Tongue (tissue), 2 donors: ENCODE results near the gene METTL1. TPM values are rescaled to one million over a fixed set of nuclear protein-coding genes. Genes with fewer than 3 reads are reported as not detected.
A peak's percentile ranks its signal among the peaks of the same experiment; 100 is the strongest.
"Not testable (repeated sequence)": the region's sequence is repeated elsewhere in the genome, so short reads cannot be mapped to it uniquely, and the experiment has no call there.

ENCODE experiments used
- DNase-seq: peaks from one replicate; pipeline ENCODE4 v3.0.0-alpha.2; 2015
- total RNA-seq: library from RNA; depleted of rRNA; stranded (reverse); fragments of >200 nt; gene quantifications from one replicate; pipeline ENCODE4 v1.2.3, GENCODE V29; 2014

The METTL1 gene
- 6.9 TPM for total RNA-seq

DNA sequence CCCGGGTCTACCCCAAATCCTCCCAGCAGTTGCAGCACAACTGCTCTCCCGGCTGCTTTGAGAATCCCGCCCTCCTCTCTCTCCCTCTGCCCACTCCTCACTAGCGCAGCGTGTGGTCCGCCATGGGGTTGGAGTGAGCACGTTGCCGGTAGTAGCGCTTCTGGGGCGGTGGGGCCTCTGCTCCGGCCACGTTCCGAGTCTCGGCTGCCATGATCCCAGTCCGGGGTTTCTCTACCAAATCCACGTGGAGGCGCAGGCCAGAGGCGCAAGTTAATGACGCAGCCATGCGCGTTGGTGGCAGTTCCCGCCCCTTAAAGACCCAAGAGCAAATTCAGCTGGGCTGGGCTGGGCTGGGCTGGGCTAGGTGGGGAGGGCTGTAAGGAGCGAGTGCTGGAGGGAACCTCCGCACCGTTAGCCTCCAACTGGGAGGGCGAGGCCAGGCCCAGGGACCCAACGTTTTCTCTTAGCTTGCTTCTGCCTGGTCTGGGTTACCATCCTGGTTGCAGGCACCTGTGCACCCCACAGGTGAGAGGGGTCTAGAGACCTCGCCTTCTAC lies at the start of gene METTL1:
METTL1 (minus strand) TSS at position 233 of the 556 bp plus-strand sequence; CDS start at position 211, 22 bp downstream.
- DNase-seq = peak; percentile 99

GRCh38 chr12:57821015-57821414 lies 49.1 kb upstream of the METTL1 start:
- DNase-seq = not testable (repeated sequence)

DNA sequence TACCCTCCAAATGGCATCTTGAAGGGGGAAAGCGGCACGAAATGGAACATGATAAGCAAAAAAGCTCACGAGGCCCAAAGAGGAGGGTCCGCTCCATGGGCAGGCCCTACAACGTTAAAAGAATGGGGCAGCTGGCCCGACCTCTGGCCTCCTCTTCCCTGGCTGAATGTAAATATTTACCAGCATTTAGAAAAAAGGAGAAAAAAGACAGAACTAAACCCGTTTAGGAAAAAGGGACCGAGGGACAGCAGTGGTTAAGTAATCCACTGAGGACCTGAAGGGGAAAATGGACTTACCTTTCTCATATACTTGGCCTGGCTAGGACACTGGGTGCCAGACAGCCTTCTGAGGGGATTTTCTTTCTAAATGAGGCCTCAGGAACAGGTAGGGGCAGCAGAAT lies 48.2 kb upstream of the METTL1 start:
- not testable (repeated sequence) for DNase-seq

GRCh38 chr12:57817990-57818331 lies 46.1 kb upstream of the METTL1 start:
- not testable (repeated sequence) for DNase-seq

- DNase-seq = no peak
Measured at GRCh38 chr12:57817261-57817989, 45.5 kb upstream of the METTL1 start.

- no peak for DNase-seq
Measured at GRCh38 chr12:57816855-57817151, 44.9 kb upstream of the METTL1 start.

- no peak for DNase-seq
Measured at GRCh38 chr12:57816001-57816854, 44.3 kb upstream of the METTL1 start.

DNA sequence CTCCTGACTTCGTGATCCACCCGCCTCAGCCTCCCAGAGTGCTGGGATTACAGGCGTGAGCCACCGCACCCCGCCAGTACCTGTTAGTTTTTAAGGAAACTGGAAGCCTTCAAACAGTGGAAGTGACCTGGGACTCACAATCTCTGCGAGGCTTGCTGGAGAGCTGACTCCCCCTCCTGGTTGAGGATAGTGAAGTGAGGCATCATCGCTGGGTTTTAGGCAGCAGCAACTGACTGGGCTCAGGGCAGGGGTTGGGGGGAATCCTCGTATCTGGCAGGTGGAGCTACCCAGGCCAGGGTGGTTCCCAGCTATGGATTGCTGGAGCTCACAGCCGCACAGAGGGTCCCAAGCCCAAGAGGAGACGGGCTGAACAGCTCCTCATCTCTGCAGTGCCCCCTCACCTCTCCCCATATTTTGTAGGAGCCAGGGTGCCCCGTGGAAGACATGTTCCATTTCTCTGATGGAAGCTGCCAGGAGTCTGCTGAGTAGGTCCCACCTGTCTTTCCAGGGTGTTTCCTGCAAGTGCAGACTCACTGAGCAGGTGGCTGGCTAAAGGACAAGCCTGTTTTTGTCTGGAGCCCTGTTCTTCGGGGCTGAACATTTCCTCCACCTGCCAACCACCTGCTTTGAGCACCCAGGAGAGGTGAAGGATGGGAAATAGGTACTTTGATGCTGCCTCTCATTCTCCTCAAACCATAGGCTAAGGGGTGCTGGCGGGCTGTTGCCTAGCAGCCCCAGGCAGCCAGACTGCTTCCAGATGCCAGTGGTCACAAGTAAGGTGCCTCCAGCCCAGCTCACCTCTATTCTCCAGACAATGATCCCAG lies 43.5 kb upstream of the METTL1 start:
- DNase-seq = no peak

DNA sequence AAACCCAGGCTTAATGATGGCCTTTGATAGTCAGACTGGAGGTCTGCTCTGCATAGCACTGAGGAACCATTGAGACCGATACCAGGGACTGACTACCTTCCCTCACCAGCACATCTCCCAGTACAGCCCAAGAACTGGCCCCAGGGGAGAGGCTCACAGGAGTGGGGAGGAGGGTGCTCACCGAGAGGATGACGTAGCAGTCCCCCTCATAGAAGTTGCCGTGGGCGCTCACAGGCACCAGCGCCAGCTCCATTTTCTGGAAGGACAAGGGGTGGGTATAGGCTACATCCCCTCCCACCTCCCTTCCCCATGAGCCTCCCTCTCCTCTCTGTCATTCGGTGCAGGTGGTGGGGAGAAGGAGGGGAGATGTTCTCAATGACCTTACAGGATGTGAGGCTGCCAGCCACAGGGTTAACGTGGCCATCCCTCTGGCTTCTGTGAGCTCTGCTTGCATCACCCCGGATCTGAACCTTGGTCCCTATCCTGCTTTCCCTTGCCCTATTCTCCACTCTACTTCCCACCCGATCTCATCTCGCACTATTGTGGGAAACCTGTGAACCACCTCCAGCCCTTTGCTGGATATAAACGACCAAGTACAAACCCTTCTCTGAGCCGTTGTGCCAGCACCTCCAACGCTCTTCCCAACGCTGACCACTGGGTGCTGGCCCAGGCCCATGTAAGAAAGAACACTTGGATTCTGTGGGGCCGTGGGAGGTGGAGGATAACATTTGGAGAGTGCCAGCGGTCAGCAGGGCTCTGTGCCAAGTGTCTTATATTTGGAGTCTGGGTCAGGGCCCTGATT lies 42.3 kb upstream of the METTL1 start:
- no peak for DNase-seq

GRCh38 chr12:57813111-57813970 lies 41.4 kb upstream of the METTL1 start:
- no peak for DNase-seq

- no peak for DNase-seq
Measured at GRCh38 chr12:57811028-57811755, 39.3 kb upstream of the METTL1 start.

DNA sequence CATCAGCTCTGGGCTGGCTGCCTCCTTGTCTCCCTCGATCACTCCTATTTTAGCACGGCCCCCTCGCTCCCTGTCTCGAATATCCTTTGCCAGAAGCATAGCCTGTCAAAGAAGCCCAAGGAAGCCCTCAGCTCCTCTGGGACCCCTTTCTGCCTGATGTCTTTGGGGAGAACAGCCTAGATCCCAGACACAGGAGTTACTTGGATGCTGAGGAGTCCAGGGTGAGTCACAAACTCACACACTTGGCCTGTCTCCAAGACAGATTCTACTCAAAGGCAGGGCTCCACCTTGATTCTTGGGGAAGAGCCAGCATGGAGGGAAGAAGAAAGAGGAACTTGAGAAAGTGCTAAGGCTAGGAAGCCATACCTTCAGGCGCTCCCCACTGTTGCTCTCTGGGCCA lies 38.5 kb upstream of the METTL1 start:
- no peak for DNase-seq

- DNase-seq = no peak
Measured at GRCh38 chr12:57809425-57809824, 37.5 kb upstream of the METTL1 start.

- no peak for DNase-seq
Measured at GRCh38 chr12:57808351-57808750, 36.4 kb upstream of the METTL1 start.

GRCh38 chr12:57807285-57807684 lies 35.4 kb upstream of the METTL1 start:
- DNase-seq = no peak

DNA sequence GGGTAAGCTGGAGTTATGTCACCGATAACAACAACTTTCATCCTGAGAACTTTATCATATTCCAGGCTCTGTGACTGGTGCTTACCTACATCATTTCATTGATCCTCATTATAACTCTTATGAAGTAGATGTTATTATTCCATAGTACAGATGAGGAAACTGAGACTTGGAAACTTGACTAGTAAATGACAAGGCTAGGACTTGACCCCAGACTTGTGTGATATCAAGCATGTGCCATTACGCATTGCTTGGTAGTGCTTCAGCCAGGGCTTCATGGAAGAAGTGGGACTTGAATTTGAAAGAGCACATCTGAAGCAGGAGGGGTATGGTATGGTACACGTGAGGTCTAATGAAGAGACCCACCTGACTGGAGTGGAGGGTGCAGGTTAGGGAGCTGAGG lies 34.8 kb upstream of the METTL1 start:
- no peak for DNase-seq

DNA sequence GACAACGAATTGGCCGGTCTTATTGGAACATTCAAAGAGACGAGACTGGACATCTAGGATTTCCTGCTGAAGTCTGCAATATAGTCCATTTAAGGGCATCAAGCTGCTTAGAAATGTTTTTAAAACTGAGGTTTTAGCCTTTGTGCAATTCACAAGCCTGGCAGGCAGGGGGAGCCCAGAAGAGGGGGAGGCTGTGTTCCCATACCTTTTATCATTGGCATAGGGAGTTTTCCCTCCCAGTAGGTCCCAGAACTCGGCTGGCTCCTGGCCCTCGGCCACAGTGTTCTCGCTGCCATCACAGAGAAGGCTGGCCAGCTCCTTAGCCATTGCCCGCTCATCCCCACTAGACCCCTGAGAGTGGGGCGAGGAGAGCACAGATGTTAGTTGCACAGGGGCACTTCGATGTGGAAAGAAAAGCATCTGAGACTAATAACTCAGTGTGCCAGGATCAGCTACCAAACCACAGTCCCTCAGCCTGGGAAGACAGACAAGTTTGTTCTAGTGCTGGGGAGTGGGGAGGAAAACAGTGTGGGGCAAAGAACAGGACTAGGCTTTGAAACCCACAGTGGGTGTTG lies 31.5 kb upstream of the METTL1 start:
- peak; percentile 45 for DNase-seq

DNA sequence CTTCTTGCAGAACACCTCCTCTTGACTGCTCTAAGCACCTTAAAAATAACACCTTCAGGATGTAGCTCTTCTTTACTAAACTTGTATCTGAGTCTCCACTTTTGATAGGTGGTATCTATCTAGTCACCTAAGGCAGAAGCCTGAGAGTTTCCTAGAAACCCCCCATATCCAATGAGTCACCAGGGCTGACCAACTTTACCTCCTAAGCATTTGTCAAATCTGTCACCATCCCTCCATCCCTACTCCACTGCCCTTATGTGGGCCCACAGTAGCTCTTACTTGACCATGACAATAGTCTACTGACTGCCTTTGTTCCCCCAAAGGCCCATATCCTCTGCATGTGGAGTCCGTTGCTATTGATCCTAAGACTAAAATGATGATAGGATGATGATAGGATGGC lies 30.7 kb upstream of the METTL1 start:
- no peak for DNase-seq

DNA sequence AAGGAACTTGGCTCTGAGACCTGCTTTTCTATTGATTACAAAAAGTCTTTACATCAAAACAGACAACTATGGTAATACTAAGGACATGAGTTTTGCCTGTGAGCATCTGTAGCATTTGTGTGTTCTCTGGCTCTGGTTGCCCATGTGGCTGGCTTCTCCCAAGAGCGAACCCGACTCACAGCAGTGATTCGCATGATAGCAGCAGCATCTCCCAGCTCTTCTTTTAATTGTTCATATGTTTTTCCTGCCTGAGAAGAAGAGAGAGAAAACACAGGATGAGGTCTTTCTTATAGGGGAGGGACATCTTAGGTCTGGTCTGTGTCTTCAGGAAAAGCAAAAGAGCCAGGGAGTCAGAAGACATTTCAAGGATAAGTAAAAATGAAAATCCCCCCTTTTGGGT lies 29.1 kb upstream of the METTL1 start:
- no peak for DNase-seq

- no peak for DNase-seq
Measured at GRCh38 chr12:57797933-57798332, 26.0 kb upstream of the METTL1 start.
